HG02642 (cell line): ENCODE measurements around the gene C7orf57.
"Not testable (repeated sequence)": the region's sequence is repeated elsewhere in the genome, so short reads cannot be mapped to it uniquely, and the experiment has no call there.

Experiments
- ATAC-seq: cut with Tn5 transposase; IDR thresholded peaks from one replicate; pipeline ENCODE4 v1.9.1; 2021; ENCODE audit warnings: mild to moderate bottlenecking; ENCODE audit not compliant: unreplicated experiment, poor library complexity

The C7orf57 gene

GRCh38 chr7:48035301-48035966 is at the start of gene C7orf57:
Gene C7orf57, plus strand, starts transcription at chr7:48035543. Its CDS starts 766 bp downstream, at chr7:48036309.
- ATAC-seq: peak; percentile 100

- no peak for ATAC-seq
Observed at GRCh38 chr7:47988496-47989386, 46.6 kb upstream of the C7orf57 start.

GRCh38 chr7:47989607-47990400 is 45.5 kb upstream of the C7orf57 start:
- not testable (repeated sequence) for ATAC-seq

GRCh38 chr7:47990592-47990991 is 44.8 kb upstream of the C7orf57 start:
- ATAC-seq: no peak

DNA sequence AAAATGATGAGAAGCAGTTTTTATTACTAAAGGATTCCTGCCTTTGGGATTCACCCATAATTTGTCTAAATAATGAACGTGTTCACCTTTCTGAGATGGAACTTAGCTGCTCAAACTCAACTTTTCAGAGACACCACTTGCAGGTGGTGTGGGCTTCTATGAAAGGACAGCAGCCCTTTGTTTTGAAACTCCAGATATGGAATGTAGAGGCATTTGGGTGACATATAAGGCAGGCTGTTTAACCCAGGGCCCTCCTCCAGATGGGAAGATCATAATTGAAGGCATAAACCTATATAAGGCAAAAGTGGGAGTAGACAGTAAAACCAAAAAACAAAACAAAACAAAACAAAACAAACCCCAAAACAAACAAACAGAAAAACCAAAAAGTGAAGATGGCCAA is 44.1 kb upstream of the C7orf57 start:
- ATAC-seq: no peak

DNA sequence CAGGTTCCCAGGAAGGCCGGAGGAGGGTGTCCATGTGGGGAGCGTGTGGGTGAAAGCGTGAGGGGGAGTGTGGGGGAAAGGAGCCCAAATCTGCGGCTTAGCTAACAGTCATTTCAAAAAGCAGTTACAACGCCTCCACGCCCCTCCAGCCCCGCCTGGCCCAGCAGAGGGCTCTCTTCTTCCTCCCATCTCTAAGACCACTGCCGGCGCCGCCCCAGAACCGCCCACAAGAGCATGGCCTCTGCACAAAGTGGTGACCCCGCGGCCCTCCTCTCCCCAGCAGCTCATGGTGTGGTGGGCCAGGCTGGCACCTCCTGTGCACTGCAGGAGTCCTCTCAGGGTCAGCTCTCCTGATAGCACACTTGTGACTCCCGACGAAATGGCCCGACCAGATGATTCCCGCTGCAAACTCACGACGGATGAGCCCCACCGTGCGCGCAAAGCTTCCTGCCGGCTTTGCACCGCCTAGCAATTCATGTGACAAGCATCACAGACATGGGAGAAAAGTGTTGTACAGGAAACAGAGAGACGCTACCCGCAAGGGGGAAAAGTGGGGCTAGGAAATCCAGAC is 43.5 kb upstream of the C7orf57 start:
- ATAC-seq: peak; percentile 99

DNA sequence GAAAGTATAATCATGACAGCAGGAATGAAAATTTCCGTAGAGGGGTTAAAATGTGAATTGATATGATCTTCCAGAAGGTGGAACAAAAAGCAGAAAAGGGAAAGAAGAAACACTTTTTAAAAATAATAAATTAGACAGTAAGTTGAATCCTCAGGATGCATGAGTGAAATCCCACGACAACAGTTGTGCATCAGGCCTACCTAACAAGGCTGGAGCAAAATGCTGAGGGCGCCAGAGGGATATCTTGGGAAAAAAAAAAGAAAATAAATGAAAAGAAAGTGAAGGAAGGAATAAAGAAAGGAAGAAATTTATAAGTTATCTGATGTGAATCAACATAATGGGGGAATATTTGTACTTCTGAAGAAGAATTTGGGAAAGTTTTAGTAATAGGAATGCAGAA is 42.9 kb upstream of the C7orf57 start:
- no peak for ATAC-seq

DNA sequence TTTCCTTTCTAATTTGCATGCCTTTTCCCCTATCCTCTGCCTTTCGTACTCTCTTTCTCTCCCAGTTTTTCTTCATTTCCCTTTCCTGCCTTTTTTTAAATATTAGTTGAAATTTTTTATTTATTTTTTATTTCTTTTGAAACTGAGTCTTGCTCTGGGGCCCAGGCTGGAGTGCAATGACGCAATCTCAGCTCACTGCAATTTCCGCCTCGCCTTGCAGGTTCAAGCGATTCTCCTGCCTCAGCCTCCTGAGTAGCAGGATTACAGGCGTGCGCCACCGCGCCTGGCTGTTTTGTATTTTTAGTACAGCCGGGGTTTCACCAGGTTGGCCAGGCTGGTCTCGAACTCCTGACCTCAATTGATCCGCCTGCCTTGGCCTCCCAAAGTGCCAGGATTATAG is 35.9 kb upstream of the C7orf57 start:
- ATAC-seq: no peak

DNA sequence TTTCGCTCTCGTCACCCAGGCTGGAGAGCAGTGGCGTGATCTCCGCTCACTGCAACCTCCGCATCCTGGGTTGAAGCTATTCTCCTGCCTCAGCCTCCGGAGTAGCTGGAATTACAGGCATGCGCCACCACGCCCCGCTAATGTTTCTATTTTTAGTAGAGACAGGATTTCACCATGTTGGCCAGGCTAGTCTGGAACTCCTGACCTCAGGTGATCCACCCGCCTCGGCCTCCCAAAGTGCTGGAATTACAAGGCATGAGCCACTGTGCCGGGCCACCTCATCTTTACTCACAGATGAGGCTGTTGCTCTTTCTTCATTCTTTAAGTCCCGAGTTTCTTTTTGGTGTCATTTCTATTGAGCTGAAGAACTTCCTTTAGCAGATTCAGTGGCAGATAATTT is 35.2 kb upstream of the C7orf57 start:
- ATAC-seq: not testable (repeated sequence)

DNA sequence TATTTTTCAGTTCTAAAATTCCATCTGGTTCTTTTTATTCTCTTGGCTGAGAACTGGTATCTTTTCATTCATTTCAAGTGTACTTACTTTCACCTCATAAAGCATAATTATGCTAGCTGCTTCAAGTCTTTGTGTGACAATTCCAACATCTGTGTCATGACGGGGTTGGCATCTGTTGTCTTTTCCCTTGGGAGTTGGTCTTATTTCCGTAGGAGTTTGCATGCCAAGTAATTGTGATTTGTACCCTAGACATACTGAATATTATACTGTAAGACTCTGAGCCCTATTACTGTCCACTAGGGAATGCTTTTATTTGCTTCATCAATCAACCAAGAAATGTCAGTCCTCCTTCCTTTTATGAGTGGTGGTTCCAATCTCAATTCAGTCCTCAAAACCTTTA is 31.3 kb upstream of the C7orf57 start:
- ATAC-seq: no peak

DNA sequence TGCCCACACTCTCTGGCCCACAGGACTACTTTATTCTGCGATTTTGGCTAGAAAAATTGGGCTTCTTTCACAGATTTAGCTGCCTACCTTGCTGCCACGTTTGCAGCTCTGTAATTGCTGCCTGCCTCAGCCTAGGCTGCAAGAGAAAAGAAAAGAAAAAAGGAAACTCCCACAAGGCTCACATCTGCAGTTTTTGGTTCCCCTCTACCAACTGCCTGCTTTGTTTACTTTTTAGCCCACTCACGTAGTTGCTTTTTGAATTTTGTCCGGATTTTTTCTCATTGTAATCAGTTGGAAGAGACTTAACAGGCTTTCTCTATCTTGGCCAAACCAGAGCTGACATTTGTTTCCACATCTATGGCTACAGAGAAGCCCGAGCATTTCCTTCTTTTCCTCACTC is 30.7 kb upstream of the C7orf57 start:
- peak; percentile 57 for ATAC-seq

- no peak for ATAC-seq
Observed at GRCh38 chr7:48006866-48007265, 28.5 kb upstream of the C7orf57 start.

- ATAC-seq: no peak
Observed at GRCh38 chr7:48009257-48009656, 26.1 kb upstream of the C7orf57 start.

GRCh38 chr7:48009954-48010353 is 25.4 kb upstream of the C7orf57 start:
- ATAC-seq: no peak

DNA sequence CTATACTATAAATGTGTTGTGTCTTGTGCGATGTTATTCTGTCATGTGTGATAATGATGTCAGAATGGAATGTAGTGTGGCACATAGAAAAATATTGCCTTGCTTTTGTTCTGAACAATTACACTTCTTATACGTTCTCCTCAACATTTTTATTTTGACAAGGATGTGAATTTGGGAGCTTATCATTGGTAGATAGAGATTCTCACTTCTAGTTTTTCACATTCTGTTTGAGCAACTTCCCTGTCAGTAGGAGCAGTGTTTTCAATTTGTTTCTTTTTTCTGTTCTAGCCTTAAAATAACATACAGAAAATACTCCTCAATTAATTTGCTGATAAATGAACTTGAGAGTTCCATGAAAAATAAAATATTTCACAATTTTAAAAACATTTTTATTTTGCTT is 24.0 kb upstream of the C7orf57 start:
- no peak for ATAC-seq

DNA sequence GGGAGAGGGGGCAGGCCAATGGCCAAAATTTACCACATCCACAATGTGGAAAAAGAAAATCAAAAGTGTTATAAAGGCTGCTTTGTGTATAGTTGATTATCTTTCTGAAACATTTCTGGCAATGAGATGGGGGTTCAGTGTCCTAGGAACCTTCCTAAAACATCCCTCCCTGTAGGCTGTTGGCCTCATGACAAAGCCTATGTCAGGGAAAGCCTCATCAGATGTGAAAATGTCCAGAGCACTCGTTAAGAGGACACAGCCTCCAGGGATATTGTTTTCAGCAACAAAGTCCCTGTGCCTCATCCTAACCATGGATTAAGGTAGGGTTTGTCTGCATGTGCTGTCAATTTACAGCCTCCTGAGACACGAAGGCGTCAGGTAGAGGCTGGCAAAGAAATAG is 23.4 kb upstream of the C7orf57 start:
- ATAC-seq: no peak

GRCh38 chr7:48016641-48017040 is 18.7 kb upstream of the C7orf57 start:
- no peak for ATAC-seq

DNA sequence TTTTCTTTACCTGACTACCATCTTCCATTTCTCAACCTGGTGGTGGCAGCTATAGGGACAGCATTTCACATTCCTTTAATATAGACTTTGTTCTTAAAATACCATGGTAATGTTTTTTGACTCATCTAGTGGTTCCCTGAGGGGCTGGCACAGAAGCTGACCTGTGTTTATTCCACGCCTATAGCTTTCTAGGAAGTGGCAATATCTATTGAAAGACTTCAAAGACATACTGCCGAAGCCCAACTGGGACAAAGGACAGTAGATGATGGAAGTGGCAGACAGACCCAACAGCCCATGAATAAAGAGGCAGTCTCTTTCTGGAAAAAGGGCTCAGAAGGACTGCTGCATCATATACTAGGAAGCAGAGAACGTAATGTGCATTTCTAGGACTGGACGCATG is 17.7 kb upstream of the C7orf57 start:
- ATAC-seq: no peak

GRCh38 chr7:48025624-48026023 is 9.7 kb upstream of the C7orf57 start:
- ATAC-seq: no peak

- ATAC-seq: no peak
Observed at GRCh38 chr7:48028938-48029337, 6.4 kb upstream of the C7orf57 start, which contains the start of gene SUN3. Gene SUN3, minus strand, starts transcription at chr7:48029107. Its CDS starts 169 bp downstream, at chr7:48028938.
